Mucosa of gallbladder (tissue), 1 donor: ENCODE data around the gene TRIM38. TPM values are rescaled to one million over a fixed set of nuclear protein-coding genes. Genes with fewer than 3 reads are reported as not detected.

Experiments
- DNase-seq: peaks from one replicate; pipeline ENCODE4 v3.0.0-alpha.2; 2020; ENCODE audit warnings: low spot score
- total RNA-seq: library from RNA; stranded (reverse); gene quantifications from one replicate; pipeline ENCODE4 v1.2.1, GENCODE V29; 2021
- donor health status: DM: no; HTN: no; CAD: no.

The TRIM38 gene
- total RNA-seq, 1 donor from 2014 or later: 12.4 TPM

GRCh38 chr6:26026833-26027490 is 64.4 kb downstream of the TRIM38 start:
- peak; percentile 97 for DNase-seq

DNA sequence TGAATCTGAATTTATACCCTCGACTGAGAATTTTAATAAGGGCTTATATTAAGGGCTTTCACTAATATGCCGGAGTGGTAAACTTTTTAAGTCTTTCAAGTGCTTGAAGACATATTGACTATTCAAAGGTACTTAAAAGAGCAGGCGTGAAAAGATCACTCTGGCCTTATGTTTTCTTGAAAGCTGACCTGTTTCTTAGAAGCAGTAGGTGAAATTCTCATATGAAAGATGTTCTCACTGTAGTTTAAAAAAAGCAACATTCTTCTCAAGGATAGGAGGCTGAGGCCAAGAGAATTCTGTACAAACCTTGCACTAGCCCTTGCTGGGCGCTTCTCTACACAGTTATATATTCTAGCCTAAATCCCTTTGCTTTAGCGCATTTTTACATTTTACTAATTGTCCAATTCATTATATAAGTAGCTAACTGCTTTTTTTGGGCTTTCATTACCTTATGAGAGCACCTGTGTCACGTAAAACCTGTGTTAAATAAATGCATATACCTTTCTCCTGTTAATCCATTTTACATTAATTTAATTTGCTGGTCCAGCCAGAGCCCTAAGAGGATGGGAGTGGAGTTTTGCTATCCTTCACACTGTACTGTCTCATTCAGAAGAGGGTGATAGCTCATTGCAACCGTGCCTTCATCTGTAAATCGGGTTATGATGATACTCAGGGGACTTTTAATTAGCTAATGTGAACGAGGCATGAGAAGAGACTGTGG is 65.0 kb downstream of the TRIM38 start:
- no peak for DNase-seq

GRCh38 chr6:26028212-26028745 is 65.7 kb downstream of the TRIM38 start:
- DNase-seq: no peak

DNA sequence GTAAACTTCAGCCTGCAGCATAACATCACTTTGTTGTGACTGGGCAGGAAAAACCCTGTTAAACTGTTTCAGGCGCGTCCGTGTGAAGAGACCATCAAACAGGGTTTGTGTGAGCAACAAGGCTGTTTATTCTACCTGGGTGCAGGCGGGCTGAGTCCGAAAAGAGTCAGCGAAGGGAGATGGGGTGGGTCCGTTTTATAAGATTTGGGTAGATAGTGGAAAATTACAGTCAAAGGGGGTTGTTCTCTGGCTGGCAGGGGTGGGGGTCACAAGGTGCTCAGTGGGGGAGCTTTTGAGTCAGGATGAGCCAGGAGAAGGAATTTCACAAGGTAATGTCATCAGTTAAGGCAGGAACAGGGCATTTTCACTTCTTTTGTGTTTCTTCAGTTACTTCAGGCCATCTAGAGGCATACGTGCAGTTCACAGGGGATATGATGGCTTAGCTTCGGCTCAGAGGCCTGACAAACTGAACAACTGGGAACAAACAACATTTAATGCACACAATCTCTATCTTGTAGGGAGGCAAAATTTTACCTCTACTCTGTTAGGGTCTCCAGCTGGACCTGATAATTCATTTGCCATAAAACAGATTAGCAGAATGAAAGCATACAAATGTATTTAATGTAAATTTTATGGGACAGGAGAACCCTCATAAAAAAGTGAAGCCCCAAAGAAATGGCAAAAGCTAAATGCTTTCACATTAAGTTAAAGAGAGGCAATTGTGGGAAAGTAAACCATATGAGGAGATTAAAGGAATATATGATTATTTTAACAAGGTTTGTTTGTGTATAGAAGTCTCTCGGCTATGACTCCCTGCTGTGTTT is 66.4 kb downstream of the TRIM38 start:
- DNase-seq: no peak

DNA sequence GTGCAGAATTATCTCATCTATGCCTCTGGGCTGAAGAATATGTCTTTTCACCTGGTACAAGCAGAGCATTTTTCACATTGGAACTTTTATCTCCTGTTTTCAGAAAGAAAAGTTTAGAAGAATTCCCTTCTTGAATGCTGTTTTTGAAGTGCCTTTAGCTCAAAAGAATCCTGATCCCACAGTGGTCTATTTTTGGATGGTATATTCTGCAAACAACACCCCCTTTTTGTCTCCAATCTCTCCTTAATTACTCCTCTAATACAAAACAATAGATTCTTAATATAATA is 66.9 kb downstream of the TRIM38 start:
- no peak for DNase-seq

DNA sequence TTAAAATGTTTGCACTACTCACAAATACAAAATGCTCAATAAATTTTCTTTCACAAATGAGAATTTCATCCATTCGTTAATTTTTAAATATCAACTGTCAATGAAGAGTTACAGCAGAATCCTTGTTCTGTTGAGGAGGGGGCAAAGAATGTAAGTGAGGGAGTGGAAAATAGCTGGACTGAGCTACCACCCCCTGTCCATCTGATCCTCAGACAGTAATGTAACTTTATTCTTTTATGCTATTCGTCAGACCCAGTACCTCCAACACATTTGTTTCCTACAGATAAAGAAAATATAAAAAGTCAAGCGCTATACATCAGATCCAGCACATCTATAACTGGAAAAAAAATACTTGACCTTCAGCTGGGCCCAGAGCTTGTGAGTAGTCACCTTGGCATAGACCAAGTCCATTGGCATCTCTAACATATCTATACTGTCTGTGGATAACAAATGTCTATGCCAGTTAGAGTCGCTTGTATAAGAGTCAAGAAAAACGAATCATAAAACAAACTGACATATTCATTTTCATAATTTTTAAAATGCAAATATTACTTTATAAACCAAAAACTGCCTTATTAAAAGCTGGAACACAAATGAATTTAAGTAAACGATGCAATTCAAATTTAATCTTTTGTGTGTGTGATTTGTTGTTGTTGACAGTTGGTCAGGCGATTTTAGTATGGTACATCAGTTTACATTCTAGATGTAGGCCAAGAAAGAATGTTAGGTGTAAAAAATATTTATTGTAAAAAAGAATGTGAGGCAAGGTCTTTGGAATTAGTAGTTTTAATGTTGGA is 67.5 kb downstream of the TRIM38 start:
- no peak for DNase-seq

- DNase-seq: no peak
These were observed 68.1 kb downstream of the TRIM38 start for GRCh38 chr6:26030716-26031115.

DNA sequence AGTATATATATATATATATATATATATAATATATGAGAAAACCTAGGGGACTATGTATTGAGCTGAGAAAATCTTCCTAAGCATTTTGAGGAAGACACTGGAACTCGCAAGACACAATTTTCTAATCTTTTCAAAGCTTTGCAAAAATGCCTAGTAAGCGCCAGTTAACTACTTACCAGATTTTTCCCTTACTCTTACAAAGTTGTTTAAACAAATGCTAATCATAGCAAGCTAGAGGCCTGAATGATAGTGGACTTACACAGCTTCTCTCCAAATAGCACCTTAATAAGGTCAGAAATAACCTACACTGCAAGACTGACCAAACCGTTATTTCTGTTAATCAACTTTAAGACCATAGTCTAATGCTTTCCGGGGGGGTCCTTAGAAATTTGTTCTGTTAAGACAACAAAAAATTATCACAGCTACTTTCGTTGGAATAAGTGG is 68.6 kb downstream of the TRIM38 start:
- no peak for DNase-seq

DNA sequence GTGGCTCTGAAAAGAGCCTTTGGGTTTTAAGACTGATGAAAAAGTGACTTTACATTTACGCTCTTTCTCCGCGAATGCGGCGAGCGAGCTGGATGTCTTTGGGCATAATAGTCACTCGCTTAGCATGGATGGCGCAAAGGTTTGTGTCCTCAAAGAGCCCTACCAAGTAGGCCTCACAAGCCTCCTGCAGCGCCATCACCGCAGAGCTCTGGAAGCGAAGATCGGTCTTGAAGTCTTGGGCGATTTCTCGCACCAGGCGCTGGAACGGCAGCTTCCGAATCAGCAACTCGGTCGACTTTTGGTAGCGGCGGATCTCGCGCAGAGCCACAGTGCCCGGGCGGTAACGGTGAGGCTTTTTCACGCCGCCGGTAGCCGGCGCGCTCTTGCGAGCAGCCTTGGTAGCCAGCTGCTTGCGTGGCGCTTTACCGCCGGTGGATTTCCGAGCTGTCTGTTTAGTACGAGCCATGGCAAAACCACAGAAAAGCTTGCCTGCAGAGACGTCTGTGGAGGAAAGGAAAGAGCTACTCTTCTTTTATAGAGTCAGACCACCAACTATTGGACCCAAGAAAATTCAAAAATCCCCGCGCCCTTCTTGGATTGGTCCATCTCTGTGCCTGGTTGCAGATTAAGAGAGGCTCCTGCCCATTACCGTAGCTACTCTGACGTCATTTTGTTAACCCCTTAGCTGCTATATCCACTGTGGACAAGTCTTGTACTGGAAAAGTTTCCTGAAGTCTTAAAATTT is 69.2 kb downstream of the TRIM38 start:
- DNase-seq: peak; percentile 94

DNA sequence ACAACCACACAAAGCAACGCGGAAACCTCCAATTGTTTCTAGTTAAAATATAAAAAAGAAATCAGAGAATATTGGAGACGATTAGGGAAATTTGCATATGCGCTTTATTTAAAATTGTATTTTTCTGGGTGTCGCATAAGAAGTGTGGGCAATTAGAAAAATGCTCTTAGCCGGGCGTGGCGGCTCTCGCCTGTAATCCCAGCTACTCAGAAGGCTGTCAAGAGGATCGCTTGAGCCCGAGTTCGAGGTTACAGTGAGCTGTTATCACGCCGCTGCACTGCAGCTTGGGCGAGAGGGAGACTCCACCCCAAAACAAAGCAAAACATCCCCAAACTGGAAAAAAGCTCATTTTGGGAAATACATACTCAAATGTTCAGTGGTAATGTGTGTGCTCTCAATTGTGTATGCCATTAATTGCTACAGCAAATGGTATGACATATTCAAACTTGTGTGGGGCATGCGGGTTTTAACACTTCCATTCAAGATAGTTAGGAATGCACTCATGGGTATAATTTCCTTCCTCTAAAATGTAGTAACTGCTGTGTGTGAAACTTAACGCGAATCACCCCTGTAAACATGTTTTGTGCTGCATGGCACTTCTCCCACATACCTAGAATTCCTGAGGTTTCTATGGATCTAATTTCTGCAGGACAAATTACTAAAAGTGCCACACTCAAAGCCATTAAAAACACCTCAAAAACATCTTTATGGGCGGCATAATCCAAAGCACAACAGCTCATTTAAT is 69.9 kb downstream of the TRIM38 start:
- DNase-seq: no peak

- peak; percentile 69 for DNase-seq
These were observed 70.7 kb downstream of the TRIM38 start for GRCh38 chr6:26033085-26033940.

GRCh38 chr6:26033941-26034354 is 71.3 kb downstream of the TRIM38 start:
- DNase-seq: no peak

GRCh38 chr6:26034905-26035304 is 72.3 kb downstream of the TRIM38 start:
- DNase-seq: no peak

Other genes with a start within 250 kb of the TRIM38 start
- 62.7 TPM for gene SLC17A4, start 208.1 kb upstream of the TRIM38 start, total RNA-seq
- gene SLC17A1, start 130.8 kb upstream of the TRIM38 start, total RNA-seq: 0.63 TPM
- gene SLC17A3, start 88.6 kb upstream of the TRIM38 start, total RNA-seq: 0.29 TPM
- not detected for gene SLC17A2, start 32.1 kb upstream of the TRIM38 start, total RNA-seq
- 19.1 TPM for gene HFE, start 124.6 kb downstream of the TRIM38 start, total RNA-seq